Activated T-cell treated with anti-CD3 and anti-CD28 coated beads, Interleukin-2, amount 50 U/mL, for 72 hours (primary cell): Measurements from ENCODE around the gene SLC39A8. TPM values are rescaled to one million over a fixed set of nuclear protein-coding genes. Genes with fewer than 3 reads are reported as not detected.

ENCODE experiments used
- ATAC-seq, 2 donors: fragments of 150-1000 bp; cut with Tn5 transposase; replicated peaks in 1 of 2; 2 replicates each; pipeline ENCODE4 v1.10.0; 2021; ENCODE audit warnings: moderate library complexity in 2 of 2, mild to moderate bottlenecking in 1 of 2
- DNase-seq, 2 donors: peaks; one replicate each; pipeline ENCODE4 v3.0.0; 2021 to 2022; ENCODE audit warnings: mixed read lengths in 1 of 2
- H3K27ac Mint-ChIP-seq: one replicate; pipeline ENCODE4 v1.8.0; 2022; ENCODE audit warnings: mild to moderate bottlenecking, moderate library complexity, mixed read lengths
- H3K27me3 Mint-ChIP-seq: one replicate; pipeline ENCODE4 v1.8.0; 2022; ENCODE audit warnings: low read depth, mixed read lengths
- H3K36me3 Mint-ChIP-seq, 2 donors: one replicate each; pipeline ENCODE4 v1.8.0; 2022; ENCODE audit warnings: mixed read lengths in 2 of 2, mild to moderate bottlenecking in 1 of 2; ENCODE audit not compliant: insufficient read depth in 2 of 2
- H3K4me1 Mint-ChIP-seq: one replicate; pipeline ENCODE4 v1.8.0; 2022; ENCODE audit warnings: low read depth, mixed read lengths
- H3K4me3 Mint-ChIP-seq, 2 donors: one replicate each; pipeline ENCODE4 v1.8.0; 2022; ENCODE audit warnings: mild to moderate bottlenecking in 2 of 2, mixed read lengths in 2 of 2, moderate library complexity in 2 of 2
- H3K9me3 Mint-ChIP-seq, 2 donors: one replicate each; pipeline ENCODE4 v1.8.0; 2022; ENCODE audit warnings: mixed read lengths in 2 of 2
- total RNA-seq, 2 donors: library from RNA; stranded (reverse); gene quantifications; one replicate each; pipeline ENCODE4 v1.2.3, GENCODE V29; 2022

SLC39A8 gene
- total RNA-seq, 2 donors from 2014 or later, result 56.4 to 58.7 TPM

GRCh38 chr4:102234243-102234838 lies 110.9 kb downstream of the SLC39A8 start:
- Mint-ChIP-seq H3K27me3 (no peaks in the 10 kb centered on the region), H3K9me3 (peaks cover 0 to 5% of the 10 kb centered on the region in 2 donors), H3K27ac (no peak overlapping the region), H3K4me1 (no peaks in the 10 kb centered on the region), H3K4me3 (no peak overlapping the region), H3K36me3 (no peaks in the 10 kb centered on the region)
- ATAC-seq (no peak), DNase-seq (no peak)

GRCh38 chr4:102230194-102230593 lies 115.1 kb downstream of the SLC39A8 start:
- Mint-ChIP-seq H3K4me3 (no peak overlapping the region), H3K27me3 (no peaks in the 10 kb centered on the region), H3K27ac (no peak overlapping the region), H3K9me3 (peaks cover 2% of the 10 kb centered on the region in 2 donors), H3K36me3 (no peaks in the 10 kb centered on the region), H3K4me1 (no peaks in the 10 kb centered on the region)
- no peak for ATAC-seq
- DNase-seq, result no peak

- Mint-ChIP-seq H3K27me3 (no peaks in the 10 kb centered on the region), H3K4me3 (no peak overlapping the region), H3K36me3 (no peaks in the 10 kb centered on the region), H3K4me1 (no peaks in the 10 kb centered on the region), H3K9me3 (peaks cover 0 to 2% of the 10 kb centered on the region in 2 donors), H3K27ac (no peak overlapping the region)
- ATAC-seq (no peak), DNase-seq (no peak)
Measured at GRCh38 chr4:102227388-102227787, 117.9 kb downstream of the SLC39A8 start.

- no peak overlapping the region for H3K27ac Mint-ChIP-seq
- ATAC-seq, result no peak
Measured at GRCh38 chr4:102223461-102223860, 121.8 kb downstream of the SLC39A8 start.

GRCh38 chr4:102222838-102223409 lies 122.4 kb downstream of the SLC39A8 start:
- Mint-ChIP-seq H3K27ac (no peak overlapping the region), H3K9me3 (peaks cover 0 to 4% of the 10 kb centered on the region in 2 donors), H3K4me1 (no peaks in the 10 kb centered on the region), H3K36me3 (peaks cover 0 to 2% of the 10 kb centered on the region in 2 donors), H3K27me3 (no peaks in the 10 kb centered on the region), H3K4me3 (no peak overlapping the region)
- no peak for DNase-seq
- no peak for ATAC-seq

More at GRCh38 chr4:102223461-102223860, 121.8 kb downstream of the SLC39A8 start:
- H3K27me3 Mint-ChIP-seq, result no peaks in the 10 kb centered on the region
- no peaks in the 10 kb centered on the region for H3K4me1 Mint-ChIP-seq
- peaks cover 0 to 4% of the 10 kb centered on the region in 2 donors for H3K9me3 Mint-ChIP-seq
- DNase-seq, result no peak
- peaks cover 0 to 2% of the 10 kb centered on the region in 2 donors for H3K36me3 Mint-ChIP-seq
- no peak overlapping the region for H3K4me3 Mint-ChIP-seq

- no peak for DNase-seq
- peaks cover 0 to 2% of the 10 kb centered on the region in 2 donors for H3K9me3 Mint-ChIP-seq
- H3K4me1 Mint-ChIP-seq, result no peaks in the 10 kb centered on the region
- H3K4me3 Mint-ChIP-seq, result no peak overlapping the region
- H3K27ac Mint-ChIP-seq, result no peak overlapping the region
- H3K27me3 Mint-ChIP-seq, result peaks cover 6% of the 10 kb centered on the region
- ATAC-seq, result no peak
- H3K36me3 Mint-ChIP-seq, result peaks cover 0 to 2% of the 10 kb centered on the region in 2 donors
Measured at GRCh38 chr4:102219129-102219528, 126.2 kb downstream of the SLC39A8 start.

- no peak for ATAC-seq
- Mint-ChIP-seq H3K27ac (no peak overlapping the region), H3K36me3 (peaks cover 0 to 2% of the 10 kb centered on the region in 2 donors), H3K4me1 (no peaks in the 10 kb centered on the region), H3K27me3 (peaks cover 6% of the 10 kb centered on the region), H3K4me3 (no peak overlapping the region), H3K9me3 (peaks cover 0 to 2% of the 10 kb centered on the region in 2 donors)
- no peak for DNase-seq
Measured at GRCh38 chr4:102218656-102219055, 126.6 kb downstream of the SLC39A8 start.

GRCh38 chr4:102217775-102218355 lies 127.4 kb downstream of the SLC39A8 start:
- Mint-ChIP-seq H3K4me3 (no peak overlapping the region), H3K4me1 (no peaks in the 10 kb centered on the region), H3K9me3 (peaks cover 0 to 2% of the 10 kb centered on the region in 2 donors), H3K27ac (no peak overlapping the region), H3K36me3 (peaks cover 0 to 2% of the 10 kb centered on the region in 2 donors), H3K27me3 (peaks cover 6% of the 10 kb centered on the region)
- ATAC-seq (no peak), DNase-seq (no peak)

- ATAC-seq (no peak), DNase-seq (no peak)
- Mint-ChIP-seq H3K27ac (no peak overlapping the region), H3K4me3 (no peak overlapping the region), H3K4me1 (no peaks in the 10 kb centered on the region), H3K27me3 (peaks cover 6% of the 10 kb centered on the region), H3K9me3 (peaks cover 0 to 2% of the 10 kb centered on the region in 2 donors), H3K36me3 (peaks cover 0 to 2% of the 10 kb centered on the region in 2 donors)
Measured at GRCh38 chr4:102217345-102217744, 127.9 kb downstream of the SLC39A8 start.

GRCh38 chr4:102216666-102217065 lies 128.6 kb downstream of the SLC39A8 start:
- H3K36me3 Mint-ChIP-seq, result peaks cover 0 to 2% of the 10 kb centered on the region in 2 donors
- DNase-seq, result no peak
- peaks cover 6% of the 10 kb centered on the region for H3K27me3 Mint-ChIP-seq
- H3K4me3 Mint-ChIP-seq, result no peak overlapping the region
- peaks cover 0 to 2% of the 10 kb centered on the region in 2 donors for H3K9me3 Mint-ChIP-seq
- H3K27ac Mint-ChIP-seq, result no peak overlapping the region
- no peak for ATAC-seq
- no peaks in the 10 kb centered on the region for H3K4me1 Mint-ChIP-seq

GRCh38 chr4:102213031-102213430 lies 132.3 kb downstream of the SLC39A8 start:
- Mint-ChIP-seq H3K27ac (no peak overlapping the region), H3K27me3 (peaks cover 6% of the 10 kb centered on the region), H3K36me3 (no peaks in the 10 kb centered on the region), H3K4me3 (no peak overlapping the region), H3K9me3 (no peaks in the 10 kb centered on the region), H3K4me1 (no peaks in the 10 kb centered on the region)
- DNase-seq (no peak), ATAC-seq (no peak)
